Neuron (in vitro differentiated cells): ENCODE results near the gene FOXG1.

ENCODE experiments used
- H2AFZ ChIP-seq: one replicate; pipeline ENCODE4 v1.6.1; 2013; ENCODE audit warnings: low read depth, mild to moderate bottlenecking, inconsistent platforms, low read length, moderate library complexity
- H3K27me3 ChIP-seq: one replicate; pipeline ENCODE4 v1.6.1; 2013; ENCODE audit warnings: low read length; ENCODE audit not compliant: insufficient read depth
- H3K36me3 ChIP-seq: one replicate; pipeline ENCODE4 v1.6.1; 2013; ENCODE audit warnings: low read length; ENCODE audit not compliant: insufficient read depth
- H3K4me1 ChIP-seq: one replicate; pipeline ENCODE4 v1.6.1; 2013; ENCODE audit warnings: low read length; ENCODE audit not compliant: insufficient read depth
- H3K4me3 ChIP-seq: 2 replicates; pipeline ENCODE4 v1.5.1; 2013; ENCODE audit warnings: mild to moderate bottlenecking, low read length, moderate library complexity
- H3K9me3 ChIP-seq: one replicate; pipeline ENCODE4 v1.6.1; 2013; ENCODE audit warnings: low read length

The FOXG1 gene

GRCh38 chr14:28756884-28757570 lies 9.6 kb upstream of the FOXG1 start:
- Histone ChIP-seq H3K9me3 (no peaks in the 10 kb centered on the region), H3K27me3 (peaks cover 65% of the 10 kb centered on the region), H3K4me1 (no peaks in the 10 kb centered on the region), H2AFZ (no peak overlapping the region), H3K4me3 (no peak overlapping the region), H3K36me3 (no peaks in the 10 kb centered on the region)

DNA sequence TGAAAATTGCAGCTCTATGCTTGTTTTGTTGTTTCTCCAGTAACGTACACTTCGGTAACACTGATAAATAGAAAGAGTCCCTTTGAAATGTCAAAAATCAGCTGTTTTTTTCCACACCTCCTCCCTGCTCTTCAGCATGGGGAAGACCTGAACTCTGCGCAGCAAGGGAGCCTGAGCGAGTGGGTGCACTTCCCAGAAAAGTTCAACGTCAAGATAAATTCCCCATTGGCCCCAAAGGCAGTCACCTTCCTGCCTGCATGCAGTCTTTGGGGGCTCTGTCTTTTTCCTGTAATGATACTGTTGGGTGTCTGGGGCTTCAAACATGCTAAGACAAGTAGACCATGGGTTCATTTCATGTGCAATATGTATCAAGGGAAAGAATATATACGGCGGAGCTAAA lies 8.8 kb upstream of the FOXG1 start:
- H3K36me3 ChIP-seq = no peaks in the 10 kb centered on the region
- no peaks in the 10 kb centered on the region for H3K4me1 ChIP-seq
- H3K4me3 ChIP-seq = no peak overlapping the region
- peaks cover 73% of the 10 kb centered on the region for H3K27me3 ChIP-seq
- H3K9me3 ChIP-seq = no peaks in the 10 kb centered on the region
- no peak overlapping the region for H2AFZ ChIP-seq

- Histone ChIP-seq H3K27me3 (peaks cover 77% of the 10 kb centered on the region), H3K4me1 (no peaks in the 10 kb centered on the region), H3K4me3 (no peak overlapping the region), H3K36me3 (no peaks in the 10 kb centered on the region), H2AFZ (no peak overlapping the region), H3K9me3 (no peaks in the 10 kb centered on the region)
Measured at GRCh38 chr14:28758253-28758884, 8.2 kb upstream of the FOXG1 start.

DNA sequence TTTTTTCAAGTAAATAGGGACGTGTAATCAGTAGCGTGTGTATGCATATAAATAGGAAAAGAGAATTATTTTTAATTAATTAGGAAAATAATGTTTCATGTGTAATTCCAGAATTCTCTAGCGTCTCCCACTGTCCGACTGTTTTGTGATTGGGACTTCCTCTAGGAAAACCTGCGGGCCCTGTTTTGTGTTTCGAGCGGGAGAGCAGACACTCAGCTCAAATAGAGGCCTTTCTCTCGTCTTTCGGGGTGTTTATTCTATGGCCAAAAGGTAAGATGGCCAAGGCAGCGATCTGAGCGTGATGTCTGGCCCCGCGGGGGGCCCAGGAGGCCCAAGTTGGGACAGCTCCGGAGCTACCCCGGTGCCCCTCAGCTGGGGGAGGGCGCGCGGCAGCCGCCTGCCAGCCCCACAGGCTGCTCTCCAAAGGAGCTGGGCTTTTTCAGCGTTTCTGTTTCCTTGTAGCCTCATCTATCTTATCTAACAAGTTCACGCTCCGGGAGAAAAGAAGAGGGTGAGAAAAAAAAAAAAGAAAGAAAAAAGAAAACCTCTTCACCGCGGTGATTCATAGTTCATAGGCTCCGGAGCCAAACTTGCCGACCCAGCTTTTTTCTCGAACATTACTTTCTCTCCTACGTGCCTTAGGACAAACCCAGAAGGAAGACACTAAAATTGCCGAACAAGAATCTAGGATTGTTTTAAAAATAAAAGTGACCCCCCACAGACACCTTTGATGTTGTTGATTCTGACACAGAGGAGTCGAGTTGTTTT lies 7.5 kb upstream of the FOXG1 start:
- H2AFZ ChIP-seq = no peak overlapping the region
- no peaks in the 10 kb centered on the region for H3K4me1 ChIP-seq
- no peaks in the 10 kb centered on the region for H3K9me3 ChIP-seq
- peaks cover 84% of the 10 kb centered on the region for H3K27me3 ChIP-seq
- H3K36me3 ChIP-seq = no peaks in the 10 kb centered on the region
- H3K4me3 ChIP-seq = no peak overlapping the region

DNA sequence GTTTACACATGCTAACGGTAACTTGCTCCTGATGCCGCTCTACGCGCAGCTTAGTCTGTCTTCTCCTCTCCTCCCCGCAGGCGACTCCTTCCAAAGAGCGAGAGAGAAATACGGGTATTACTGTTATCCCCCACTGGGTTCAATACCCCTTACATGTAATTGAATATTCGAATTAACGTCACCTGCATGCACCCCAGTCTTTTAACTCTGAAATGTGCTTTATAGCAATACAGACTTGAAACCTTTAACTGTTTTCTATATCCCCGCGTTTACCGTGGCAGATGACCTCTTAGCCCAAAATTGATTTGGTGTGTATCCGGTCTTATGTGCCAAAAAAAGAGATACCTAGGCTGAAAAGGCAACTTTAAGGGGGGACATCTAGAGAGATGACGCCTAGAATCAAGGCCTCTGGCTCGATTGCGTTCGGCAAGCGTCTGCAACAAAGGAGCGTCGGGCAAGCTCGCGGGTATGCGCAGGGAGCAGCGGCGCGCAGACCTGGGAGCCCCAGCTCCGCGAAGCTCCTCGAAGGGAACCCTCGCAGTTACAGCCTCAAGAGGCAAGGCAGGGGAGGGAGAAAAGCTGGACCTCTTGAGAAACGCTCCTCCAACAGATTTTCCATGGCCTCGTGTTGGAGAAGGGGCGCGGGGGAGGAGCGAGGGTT lies 6.8 kb upstream of the FOXG1 start:
- Histone ChIP-seq H3K9me3 (no peaks in the 10 kb centered on the region), H3K4me1 (no peaks in the 10 kb centered on the region), H3K36me3 (no peaks in the 10 kb centered on the region), H3K27me3 (peaks cover 88% of the 10 kb centered on the region), H3K4me3 (no peak overlapping the region), H2AFZ (no peak overlapping the region)

- peaks cover 88% of the 10 kb centered on the region for H3K27me3 ChIP-seq
- no peak overlapping the region for H3K4me3 ChIP-seq
Measured at GRCh38 chr14:28760431-28760996, 6.1 kb upstream of the FOXG1 start.

GRCh38 chr14:28761438-28762291 lies 4.9 kb upstream of the FOXG1 start:
- H3K4me1 ChIP-seq = no peaks in the 10 kb centered on the region
- no peak overlapping the region for H2AFZ ChIP-seq
- no peaks in the 10 kb centered on the region for H3K36me3 ChIP-seq
- H3K9me3 ChIP-seq = no peaks in the 10 kb centered on the region
- no peak overlapping the region for H3K4me3 ChIP-seq
- peaks cover 86% of the 10 kb centered on the region for H3K27me3 ChIP-seq

More at GRCh38 chr14:28760431-28760996, 6.1 kb upstream of the FOXG1 start:
- Histone ChIP-seq H3K9me3 (no peaks in the 10 kb centered on the region), H3K36me3 (no peaks in the 10 kb centered on the region), H2AFZ (no peak overlapping the region), H3K4me1 (no peaks in the 10 kb centered on the region)

GRCh38 chr14:28762303-28762954 lies 4.2 kb upstream of the FOXG1 start:
- Histone ChIP-seq H3K4me3 (no peak overlapping the region), H3K27me3 (peaks cover 82% of the 10 kb centered on the region), H3K36me3 (no peaks in the 10 kb centered on the region), H3K9me3 (no peaks in the 10 kb centered on the region), H2AFZ (no peak overlapping the region), H3K4me1 (no peaks in the 10 kb centered on the region)

- no peaks in the 10 kb centered on the region for H3K4me1 ChIP-seq
- no peak overlapping the region for H2AFZ ChIP-seq
- peaks cover 2% of the 10 kb centered on the region for H3K9me3 ChIP-seq
- no peaks in the 10 kb centered on the region for H3K36me3 ChIP-seq
- peaks cover 82% of the 10 kb centered on the region for H3K27me3 ChIP-seq
- no peak overlapping the region for H3K4me3 ChIP-seq
Measured at GRCh38 chr14:28762955-28763326, 3.6 kb upstream of the FOXG1 start.

DNA sequence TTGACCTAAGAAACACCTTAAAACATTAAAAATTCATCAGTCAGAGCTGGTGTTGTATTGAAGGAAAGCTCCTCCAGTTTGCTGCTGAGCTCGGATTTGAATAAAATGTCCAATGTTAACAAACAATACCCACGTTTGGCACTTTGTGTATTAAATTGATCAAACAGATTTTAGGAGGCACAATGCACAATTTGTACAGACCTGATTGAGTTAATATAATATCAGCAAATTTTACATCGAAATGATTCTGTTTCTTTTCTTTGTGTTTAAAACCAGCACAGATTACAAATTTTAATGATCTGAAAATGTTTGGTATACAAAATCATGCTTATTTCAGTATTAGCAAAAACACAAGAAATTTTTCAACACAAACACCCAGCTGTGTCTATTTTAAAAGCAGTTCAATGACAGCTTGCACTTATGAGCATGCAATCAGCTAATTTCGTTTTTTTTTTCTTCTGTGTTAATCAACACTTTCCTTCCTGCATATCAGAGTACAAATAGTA lies 2.8 kb upstream of the FOXG1 start:
- Histone ChIP-seq H3K9me3 (peaks cover 7% of the 10 kb centered on the region), H3K4me3 (no peak overlapping the region), H3K36me3 (no peaks in the 10 kb centered on the region), H3K27me3 (peaks cover 83% of the 10 kb centered on the region), H2AFZ (no peak overlapping the region), H3K4me1 (no peaks in the 10 kb centered on the region)

DNA sequence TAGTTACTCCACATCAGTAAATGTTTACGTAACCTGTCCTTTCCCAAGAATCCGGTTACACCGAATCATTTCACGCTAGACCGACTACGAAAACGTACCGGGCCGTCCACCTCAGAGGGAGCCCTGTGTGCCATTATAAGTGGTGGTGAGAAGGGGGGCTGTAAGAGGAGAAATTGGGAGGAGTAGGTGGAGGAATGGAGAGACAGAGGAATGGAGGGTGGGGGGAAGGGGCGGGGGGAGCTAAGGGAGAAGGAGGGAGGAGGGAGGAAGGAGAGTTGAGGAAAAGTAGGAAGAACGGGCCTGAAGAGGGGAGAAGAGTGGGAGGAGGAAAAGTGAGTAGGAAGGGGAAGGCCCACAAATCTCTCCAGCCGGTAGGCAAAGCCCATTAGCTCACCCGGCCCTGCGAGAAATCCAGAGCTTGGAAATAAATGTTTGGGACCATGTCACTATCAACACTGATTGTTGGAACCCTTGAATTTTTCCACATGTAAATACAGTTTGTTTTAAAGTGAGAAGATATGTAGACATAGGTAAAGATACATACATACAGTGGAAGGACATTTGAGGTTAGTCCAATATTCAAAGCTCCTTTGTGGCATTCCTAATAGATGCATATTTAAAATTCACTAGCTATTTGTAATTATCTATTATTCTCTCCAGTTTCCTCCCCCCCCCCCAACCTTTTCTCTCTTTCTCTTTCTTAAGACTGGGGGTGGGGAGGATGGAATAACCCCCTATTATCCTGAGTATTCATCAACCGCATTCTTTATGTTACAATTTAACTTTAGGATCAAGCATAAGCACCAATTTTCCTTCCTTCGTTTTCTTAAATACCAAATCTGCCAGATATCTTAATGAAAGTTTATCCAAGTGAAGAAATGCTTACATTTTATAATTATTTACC lies 2.1 kb upstream of the FOXG1 start:
- H3K9me3 ChIP-seq = peaks cover 7% of the 10 kb centered on the region
- H2AFZ ChIP-seq = no peak overlapping the region
- H3K27me3 ChIP-seq = peaks cover 83% of the 10 kb centered on the region
- no peaks in the 10 kb centered on the region for H3K36me3 ChIP-seq
- H3K4me1 ChIP-seq = no peaks in the 10 kb centered on the region
- no peak overlapping the region for H3K4me3 ChIP-seq
